Esophagus squamous epithelium (tissue), 4 donors: Measurements from ENCODE around the gene UBE2M.

ENCODE experiments used
- CTCF ChIP-seq, 6 experiments: fragments of 450-650 bp in 4 of 6; fragments of 200-600 bp in 2 of 6; sonication (generic) in 2 of 6; IDR thresholded peaks; one replicate each; pipeline ENCODE4 v1.5.1; 2016 to 2019; ENCODE audit warnings: antibody characterized with exemption in 6 of 6, mild to moderate bottlenecking in 4 of 6, moderate library complexity in 4 of 6
- POLR2A ChIP-seq, 4 donors: fragments of 450-650 bp; IDR thresholded peaks; one replicate each; pipeline ENCODE4 v1.6.1; 2017; ENCODE audit warnings: antibody characterized with exemption in 4 of 4, mild to moderate bottlenecking in 4 of 4, moderate library complexity in 3 of 4

GRCh38 chr19:58515259-58515658, 43.2 kb downstream of the UBE2M start:
- no peak for TF ChIP-seq CTCF (IDR thresholded peaks at IDR 0.05)
- no peak for TF ChIP-seq POLR2A (IDR thresholded peaks at IDR 0.05)
